ENCODE results near the gene ANAPC7. TPM values are rescaled to one million over a fixed set of nuclear protein-coding genes. Genes with fewer than 3 reads are reported as not detected.

The ANAPC7 gene
- total and polyA plus RNA-seq, 2 donors (not counting 1 experiment from before 2014, with no cell fraction given) = 48.7 to 49.5 TPM

DNA sequence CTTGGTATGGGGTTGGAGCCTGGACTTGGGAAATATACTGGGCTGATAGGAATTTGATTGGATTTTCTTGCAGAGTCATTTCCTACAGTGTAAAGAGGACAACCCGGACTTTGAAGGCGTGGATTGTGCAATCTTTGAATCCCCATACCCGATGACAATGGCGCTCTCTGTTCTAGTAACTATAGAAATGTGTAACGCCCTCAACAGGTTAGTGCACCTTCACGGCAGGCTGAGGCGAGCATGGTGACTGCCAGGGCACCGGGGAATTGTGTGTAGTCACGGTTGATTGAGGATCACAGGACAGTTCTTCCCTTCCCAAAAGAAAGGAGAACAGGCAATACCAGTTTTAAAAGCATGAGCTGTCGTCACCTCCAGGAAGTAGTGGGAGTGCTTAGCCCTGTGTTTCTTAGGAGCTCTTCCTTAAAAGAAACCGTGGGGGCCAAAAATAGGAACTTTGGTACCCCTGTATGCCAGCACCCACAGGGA, 58.3 kb downstream of the ANAPC7 start:
- no peak overlapping the region for H3K27ac ChIP-seq (ENCODE audit: insufficient read depth, low read length)
- no peaks in the 10 kb centered on the region for H3K9me3 ChIP-seq (ENCODE audit: control insufficient read depth, insufficient read depth, low read depth, low read length)
- no peaks in the 10 kb centered on the region for H3K4me1 ChIP-seq (ENCODE audit: control insufficient read depth, extremely low read depth, insufficient read depth, low read length)
- peaks cover 65% of the 10 kb centered on the region for H3K36me3 ChIP-seq (ENCODE audit: control insufficient read depth, insufficient read depth, low read length)
- H3K27me3 ChIP-seq (ENCODE audit: control insufficient read depth, insufficient read depth, low read length) = no peaks in the 10 kb centered on the region
- H3K79me2 ChIP-seq (ENCODE audit: control insufficient read depth, insufficient read depth, low read length) = peaks cover 4% of the 10 kb centered on the region
- no peak overlapping the region for H3K9ac ChIP-seq (ENCODE audit: insufficient read depth, low read length)
- H3K4me2 ChIP-seq (ENCODE audit: extremely low read depth, insufficient read depth, low read length) = no peak overlapping the region
- H4K20me1 ChIP-seq (ENCODE audit: control insufficient read depth, extremely low read depth, insufficient read depth, low read length) = no peaks in the 10 kb centered on the region
- no peak for DNase-seq (ENCODE audit: low read depth in 2 of 2)
- no peak overlapping the region for H3K4me3 ChIP-seq (replicated peaks in 1 of 4; ENCODE audit: control extremely low read depth in 1 of 4, insufficient read depth in 1 of 4, low read depth in 3 of 4, low read length in 4 of 4)
- H2AFZ ChIP-seq (ENCODE audit: low read length) = no peak overlapping the region
- TF ChIP-seq EZH2 (IDR thresholded peaks at IDR 0.05; ENCODE audit: low read length, missing control alignments) (no peak), CTCF (conservative IDR thresholded peaks at IDR 0.05 in 1 of 2, IDR thresholded peaks at IDR 0.05 in 1 of 2; ENCODE audit: low read depth in 1 of 2, low read length in 2 of 2) (no peak)

- Histone ChIP-seq H3K4me1 (ENCODE audit: control insufficient read depth, extremely low read depth, insufficient read depth, low read length) (no peaks in the 10 kb centered on the region), H3K36me3 (ENCODE audit: control insufficient read depth, insufficient read depth, low read length) (peaks cover 62% of the 10 kb centered on the region), H2AFZ (ENCODE audit: low read length) (no peak overlapping the region), H3K79me2 (ENCODE audit: control insufficient read depth, insufficient read depth, low read length) (peaks cover 4% of the 10 kb centered on the region), H4K20me1 (ENCODE audit: control insufficient read depth, extremely low read depth, insufficient read depth, low read length) (no peaks in the 10 kb centered on the region), H3K9ac (ENCODE audit: insufficient read depth, low read length) (no peak overlapping the region), H3K4me3 (replicated peaks in 1 of 4; ENCODE audit: control extremely low read depth in 1 of 4, insufficient read depth in 1 of 4, low read depth in 3 of 4, low read length in 4 of 4) (no peak overlapping the region), H3K27me3 (ENCODE audit: control insufficient read depth, insufficient read depth, low read length) (no peaks in the 10 kb centered on the region), H3K9me3 (ENCODE audit: control insufficient read depth, insufficient read depth, low read depth, low read length) (no peaks in the 10 kb centered on the region), H3K27ac (ENCODE audit: insufficient read depth, low read length) (no peak overlapping the region), H3K4me2 (ENCODE audit: extremely low read depth, insufficient read depth, low read length) (no peak overlapping the region)
- no peak for DNase-seq (ENCODE audit: low read depth in 2 of 2)
- TF ChIP-seq EZH2 (IDR thresholded peaks at IDR 0.05; ENCODE audit: low read length, missing control alignments) (no peak), CTCF (conservative IDR thresholded peaks at IDR 0.05 in 1 of 2, IDR thresholded peaks at IDR 0.05 in 1 of 2; ENCODE audit: low read depth in 1 of 2, low read length in 2 of 2) (no peak)
Observed at GRCh38 chr12:110344657-110345056, 58.9 kb downstream of the ANAPC7 start.

DNA sequence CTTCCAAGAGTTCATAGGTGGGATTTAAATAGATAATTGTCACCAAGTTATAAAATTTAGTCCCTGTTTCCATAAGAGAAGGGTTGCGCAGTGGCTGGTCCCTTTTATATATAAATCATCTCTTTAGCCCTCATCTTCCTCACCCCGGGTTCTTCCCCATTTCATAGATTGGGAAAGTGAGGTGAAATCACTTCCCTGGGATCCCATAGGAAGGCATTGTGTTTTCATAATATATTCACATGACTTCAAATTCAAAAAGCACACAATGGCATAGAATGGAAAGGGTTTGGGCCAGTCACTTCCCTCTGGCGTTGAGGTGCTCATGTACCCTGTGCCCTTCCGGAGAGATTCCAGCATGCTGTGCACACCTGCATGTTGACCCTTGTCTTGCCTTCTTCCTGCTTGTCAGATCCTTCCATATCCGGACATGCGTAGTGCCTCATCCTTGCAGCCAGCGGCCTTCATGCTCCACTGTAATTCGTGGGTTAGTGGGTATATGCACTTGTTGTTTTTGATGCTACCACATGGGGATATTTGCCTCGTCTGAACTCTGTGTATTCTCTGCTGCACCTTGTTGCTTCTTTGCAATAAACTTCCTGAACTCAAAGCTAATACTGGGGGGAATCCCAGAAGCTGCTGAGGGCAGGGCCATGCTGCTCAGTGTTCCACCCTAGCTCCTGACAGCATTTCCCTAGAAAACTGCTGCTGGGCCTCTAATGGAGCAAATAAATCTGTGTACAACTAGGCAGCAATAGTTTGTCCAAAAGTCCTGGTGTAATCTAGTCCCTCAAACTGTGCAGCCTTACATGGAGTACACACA, 59.6 kb downstream of the ANAPC7 start:
- Histone ChIP-seq H3K36me3 (ENCODE audit: control insufficient read depth, insufficient read depth, low read length) (peaks cover 55% of the 10 kb centered on the region), H3K9me3 (ENCODE audit: control insufficient read depth, insufficient read depth, low read depth, low read length) (no peaks in the 10 kb centered on the region), H3K4me3 (replicated peaks in 1 of 4; ENCODE audit: control extremely low read depth in 1 of 4, insufficient read depth in 1 of 4, low read depth in 3 of 4, low read length in 4 of 4) (no peak overlapping the region), H3K79me2 (ENCODE audit: control insufficient read depth, insufficient read depth, low read length) (peaks cover 4% of the 10 kb centered on the region), H3K27ac (ENCODE audit: insufficient read depth, low read length) (no peak overlapping the region), H3K9ac (ENCODE audit: insufficient read depth, low read length) (no peak overlapping the region), H2AFZ (ENCODE audit: low read length) (no peak overlapping the region), H3K27me3 (ENCODE audit: control insufficient read depth, insufficient read depth, low read length) (no peaks in the 10 kb centered on the region), H3K4me1 (ENCODE audit: control insufficient read depth, extremely low read depth, insufficient read depth, low read length) (no peaks in the 10 kb centered on the region), H4K20me1 (ENCODE audit: control insufficient read depth, extremely low read depth, insufficient read depth, low read length) (no peaks in the 10 kb centered on the region), H3K4me2 (ENCODE audit: extremely low read depth, insufficient read depth, low read length) (no peak overlapping the region)
- DNase-seq (ENCODE audit: low read depth in 2 of 2) = no peak
- TF ChIP-seq EZH2 (IDR thresholded peaks at IDR 0.05; ENCODE audit: low read length, missing control alignments) (no peak), CTCF (conservative IDR thresholded peaks at IDR 0.05 in 1 of 2, IDR thresholded peaks at IDR 0.05 in 1 of 2; ENCODE audit: low read depth in 1 of 2, low read length in 2 of 2) (no peak)

Data from fibroblast of lung (primary cell).